H1 (cell line): ENCODE measurements around the gene ELAPOR2. TPM values are rescaled to one million over a fixed set of nuclear protein-coding genes. Genes with fewer than 3 reads are reported as not detected.

Experiments used
- CEBPB ChIP-seq: IDR thresholded peaks from 2 replicates; pipeline ENCODE4 v1.6.1; 2012; ENCODE audit warnings: low read depth, low read length
- NANOG ChIP-seq: IDR thresholded peaks from 2 replicates; pipeline ENCODE4 v1.6.1; 2011; ENCODE audit warnings: low read length, low read depth, mild to moderate bottlenecking, inconsistent platforms; ENCODE audit not compliant: insufficient read depth, poor library complexity, severe bottlenecking
- RFX5 ChIP-seq: IDR thresholded peaks from 2 replicates; pipeline ENCODE4 v1.6.1; 2011; ENCODE audit warnings: low read depth, low read length, improper control_type of control experiment, borderline replicate concordance
- RNF2 ChIP-seq: fragments of 200-900, 300-1000 bp; sonication (generic); IDR thresholded peaks from 2 replicates; pipeline ENCODE4 v1.7.1; 2016; ENCODE audit warnings: borderline replicate concordance, low read depth, mild to moderate bottlenecking, antibody characterized with exemption, low read length; ENCODE audit not compliant: poor library complexity, severe bottlenecking; ENCODE audit errors: missing control alignments
- SP4 ChIP-seq: IDR thresholded peaks from 2 replicates; pipeline ENCODE4 v1.6.1; 2012; ENCODE audit warnings: low read length, inconsistent platforms
- TAF7 ChIP-seq: optimal IDR thresholded peaks from 2 replicates; pipeline ENCODE3; 2011; ENCODE audit warnings: low read depth, mild to moderate bottlenecking, inconsistent platforms, low read length, moderate library complexity, borderline replicate concordance
- polyA plus RNA-seq, 7 experiments: library from polyadenylated mRNA; depleted of rRNA in 3 of 7; stranded (reverse) in 5 of 7; unstranded in 2 of 7; fragments of >200 nt in 5 of 7; fragments of 200-250 nt in 2 of 7; gene quantifications; 1 replicate in 5 of 7; 2 replicates in 1 of 7; 4 replicates in 1 of 7; pipeline versions ENCODE4 v1.2.1 to v1.2.3, GENCODE V29; 2011 to 2013; ENCODE audit warnings: missing spikeins in 2 of 7, mixed read lengths in 2 of 7
- total RNA-seq: library from RNA; stranded (reverse); fragmentation: NEBNext Ultra II Directional; extraction: Animal tissue kit (Norgen Biotek cat#: 25700); gene quantifications from 2 replicates; pipeline ENCODE4 v1.2.1, GENCODE V29; 2021
- TF ChIP-seq, protein P1 (sequence below): fragments of 300-600 bp; sonication (generic); IDR thresholded peaks from 2 replicates; pipeline ENCODE4 v1.7.1; 2012; ENCODE audit warnings: low read length, moderate library complexity, mild to moderate bottlenecking, inconsistent platforms; ENCODE audit not compliant: insufficient replicate concordance
- TF ChIP-seq, protein P2 (sequence below), 3 experiments: IDR thresholded peaks; 1 replicate in 2 of 3; 2 replicates in 1 of 3; pipeline versions ENCODE4 v1.5.1 to v1.6.1; 2011; ENCODE audit warnings: low read length in 3 of 3, mild to moderate bottlenecking in 3 of 3, inconsistent platforms in 2 of 3, low read depth in 1 of 3, moderate library complexity in 1 of 3; ENCODE audit not compliant: insufficient read depth in 1 of 3; ENCODE audit errors: control extremely low read depth in 1 of 3

Gene ELAPOR2
- total and polyA plus RNA-seq, 2 of the 8 experiments (the other 6 are each of a cell fraction or from before 2014, with no cell fraction given): 12.9 to 32.9 TPM

DNA sequence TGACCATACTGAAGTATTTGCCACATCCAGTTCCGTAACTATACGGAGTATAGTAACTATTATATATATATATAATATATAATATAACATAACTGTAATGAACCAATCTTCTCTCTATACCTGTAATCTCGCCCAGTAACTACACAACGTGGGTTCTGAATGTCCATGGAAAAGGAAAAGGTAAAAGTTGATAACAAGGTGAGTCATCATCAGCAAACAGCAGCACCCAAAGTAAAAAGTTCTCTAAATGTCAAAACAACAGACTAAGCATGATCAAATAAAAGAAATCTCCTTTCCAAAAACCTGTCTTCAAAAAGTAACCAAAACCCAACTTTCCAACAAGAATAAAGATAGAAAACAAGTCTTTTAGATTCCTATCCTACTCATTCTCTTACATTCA lies 42.8 kb downstream of the ELAPOR2 start (continued):
- TF ChIP-seq, protein P1, sequence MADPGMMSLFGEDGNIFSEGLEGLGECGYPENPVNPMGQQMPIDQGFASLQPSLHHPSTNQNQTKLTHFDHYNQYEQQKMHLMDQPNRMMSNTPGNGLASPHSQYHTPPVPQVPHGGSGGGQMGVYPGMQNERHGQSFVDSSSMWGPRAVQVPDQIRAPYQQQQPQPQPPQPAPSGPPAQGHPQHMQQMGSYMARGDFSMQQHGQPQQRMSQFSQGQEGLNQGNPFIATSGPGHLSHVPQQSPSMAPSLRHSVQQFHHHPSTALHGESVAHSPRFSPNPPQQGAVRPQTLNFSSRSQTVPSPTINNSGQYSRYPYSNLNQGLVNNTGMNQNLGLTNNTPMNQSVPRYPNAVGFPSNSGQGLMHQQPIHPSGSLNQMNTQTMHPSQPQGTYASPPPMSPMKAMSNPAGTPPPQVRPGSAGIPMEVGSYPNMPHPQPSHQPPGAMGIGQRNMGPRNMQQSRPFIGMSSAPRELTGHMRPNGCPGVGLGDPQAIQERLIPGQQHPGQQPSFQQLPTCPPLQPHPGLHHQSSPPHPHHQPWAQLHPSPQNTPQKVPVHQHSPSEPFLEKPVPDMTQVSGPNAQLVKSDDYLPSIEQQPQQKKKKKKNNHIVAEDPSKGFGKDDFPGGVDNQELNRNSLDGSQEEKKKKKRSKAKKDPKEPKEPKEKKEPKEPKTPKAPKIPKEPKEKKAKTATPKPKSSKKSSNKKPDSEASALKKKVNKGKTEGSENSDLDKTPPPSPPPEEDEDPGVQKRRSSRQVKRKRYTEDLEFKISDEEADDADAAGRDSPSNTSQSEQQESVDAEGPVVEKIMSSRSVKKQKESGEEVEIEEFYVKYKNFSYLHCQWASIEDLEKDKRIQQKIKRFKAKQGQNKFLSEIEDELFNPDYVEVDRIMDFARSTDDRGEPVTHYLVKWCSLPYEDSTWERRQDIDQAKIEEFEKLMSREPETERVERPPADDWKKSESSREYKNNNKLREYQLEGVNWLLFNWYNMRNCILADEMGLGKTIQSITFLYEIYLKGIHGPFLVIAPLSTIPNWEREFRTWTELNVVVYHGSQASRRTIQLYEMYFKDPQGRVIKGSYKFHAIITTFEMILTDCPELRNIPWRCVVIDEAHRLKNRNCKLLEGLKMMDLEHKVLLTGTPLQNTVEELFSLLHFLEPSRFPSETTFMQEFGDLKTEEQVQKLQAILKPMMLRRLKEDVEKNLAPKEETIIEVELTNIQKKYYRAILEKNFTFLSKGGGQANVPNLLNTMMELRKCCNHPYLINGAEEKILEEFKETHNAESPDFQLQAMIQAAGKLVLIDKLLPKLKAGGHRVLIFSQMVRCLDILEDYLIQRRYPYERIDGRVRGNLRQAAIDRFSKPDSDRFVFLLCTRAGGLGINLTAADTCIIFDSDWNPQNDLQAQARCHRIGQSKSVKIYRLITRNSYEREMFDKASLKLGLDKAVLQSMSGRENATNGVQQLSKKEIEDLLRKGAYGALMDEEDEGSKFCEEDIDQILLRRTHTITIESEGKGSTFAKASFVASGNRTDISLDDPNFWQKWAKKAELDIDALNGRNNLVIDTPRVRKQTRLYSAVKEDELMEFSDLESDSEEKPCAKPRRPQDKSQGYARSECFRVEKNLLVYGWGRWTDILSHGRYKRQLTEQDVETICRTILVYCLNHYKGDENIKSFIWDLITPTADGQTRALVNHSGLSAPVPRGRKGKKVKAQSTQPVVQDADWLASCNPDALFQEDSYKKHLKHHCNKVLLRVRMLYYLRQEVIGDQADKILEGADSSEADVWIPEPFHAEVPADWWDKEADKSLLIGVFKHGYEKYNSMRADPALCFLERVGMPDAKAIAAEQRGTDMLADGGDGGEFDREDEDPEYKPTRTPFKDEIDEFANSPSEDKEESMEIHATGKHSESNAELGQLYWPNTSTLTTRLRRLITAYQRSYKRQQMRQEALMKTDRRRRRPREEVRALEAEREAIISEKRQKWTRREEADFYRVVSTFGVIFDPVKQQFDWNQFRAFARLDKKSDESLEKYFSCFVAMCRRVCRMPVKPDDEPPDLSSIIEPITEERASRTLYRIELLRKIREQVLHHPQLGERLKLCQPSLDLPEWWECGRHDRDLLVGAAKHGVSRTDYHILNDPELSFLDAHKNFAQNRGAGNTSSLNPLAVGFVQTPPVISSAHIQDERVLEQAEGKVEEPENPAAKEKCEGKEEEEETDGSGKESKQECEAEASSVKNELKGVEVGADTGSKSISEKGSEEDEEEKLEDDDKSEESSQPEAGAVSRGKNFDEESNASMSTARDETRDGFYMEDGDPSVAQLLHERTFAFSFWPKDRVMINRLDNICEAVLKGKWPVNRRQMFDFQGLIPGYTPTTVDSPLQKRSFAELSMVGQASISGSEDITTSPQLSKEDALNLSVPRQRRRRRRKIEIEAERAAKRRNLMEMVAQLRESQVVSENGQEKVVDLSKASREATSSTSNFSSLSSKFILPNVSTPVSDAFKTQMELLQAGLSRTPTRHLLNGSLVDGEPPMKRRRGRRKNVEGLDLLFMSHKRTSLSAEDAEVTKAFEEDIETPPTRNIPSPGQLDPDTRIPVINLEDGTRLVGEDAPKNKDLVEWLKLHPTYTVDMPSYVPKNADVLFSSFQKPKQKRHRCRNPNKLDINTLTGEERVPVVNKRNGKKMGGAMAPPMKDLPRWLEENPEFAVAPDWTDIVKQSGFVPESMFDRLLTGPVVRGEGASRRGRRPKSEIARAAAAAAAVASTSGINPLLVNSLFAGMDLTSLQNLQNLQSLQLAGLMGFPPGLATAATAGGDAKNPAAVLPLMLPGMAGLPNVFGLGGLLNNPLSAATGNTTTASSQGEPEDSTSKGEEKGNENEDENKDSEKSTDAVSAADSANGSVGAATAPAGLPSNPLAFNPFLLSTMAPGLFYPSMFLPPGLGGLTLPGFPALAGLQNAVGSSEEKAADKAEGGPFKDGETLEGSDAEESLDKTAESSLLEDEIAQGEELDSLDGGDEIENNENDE: no peak
- TF ChIP-seq NANOG (no peak), RFX5 (no peak), RNF2 (no peak), TAF7 (no peak), CEBPB (no peak), SP4 (no peak)
- TF ChIP-seq, protein P2, sequence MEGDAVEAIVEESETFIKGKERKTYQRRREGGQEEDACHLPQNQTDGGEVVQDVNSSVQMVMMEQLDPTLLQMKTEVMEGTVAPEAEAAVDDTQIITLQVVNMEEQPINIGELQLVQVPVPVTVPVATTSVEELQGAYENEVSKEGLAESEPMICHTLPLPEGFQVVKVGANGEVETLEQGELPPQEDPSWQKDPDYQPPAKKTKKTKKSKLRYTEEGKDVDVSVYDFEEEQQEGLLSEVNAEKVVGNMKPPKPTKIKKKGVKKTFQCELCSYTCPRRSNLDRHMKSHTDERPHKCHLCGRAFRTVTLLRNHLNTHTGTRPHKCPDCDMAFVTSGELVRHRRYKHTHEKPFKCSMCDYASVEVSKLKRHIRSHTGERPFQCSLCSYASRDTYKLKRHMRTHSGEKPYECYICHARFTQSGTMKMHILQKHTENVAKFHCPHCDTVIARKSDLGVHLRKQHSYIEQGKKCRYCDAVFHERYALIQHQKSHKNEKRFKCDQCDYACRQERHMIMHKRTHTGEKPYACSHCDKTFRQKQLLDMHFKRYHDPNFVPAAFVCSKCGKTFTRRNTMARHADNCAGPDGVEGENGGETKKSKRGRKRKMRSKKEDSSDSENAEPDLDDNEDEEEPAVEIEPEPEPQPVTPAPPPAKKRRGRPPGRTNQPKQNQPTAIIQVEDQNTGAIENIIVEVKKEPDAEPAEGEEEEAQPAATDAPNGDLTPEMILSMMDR (IDR thresholded peaks at IDR 0.05; ENCODE audit: control extremely low read depth in 1 of 3, insufficient read depth in 1 of 3, low read depth in 1 of 3, low read length in 3 of 3): no peak
